Stimulated activated naive CD4-positive, alpha-beta T cell treated with Interleukin-2 at 50 U/mL for 16 hours (primary cell): Measurements from ENCODE around the gene ATAD1.
"Not testable (repeated sequence)": the region's sequence is repeated elsewhere in the genome, so short reads cannot be mapped to it uniquely, and the experiment has no call there.

ENCODE experiments used
- DNase-seq: peaks from one replicate; lab custom pipeline; 2025; lab: John Stamatoyannopoulos, UW

The ATAD1 gene

DNA sequence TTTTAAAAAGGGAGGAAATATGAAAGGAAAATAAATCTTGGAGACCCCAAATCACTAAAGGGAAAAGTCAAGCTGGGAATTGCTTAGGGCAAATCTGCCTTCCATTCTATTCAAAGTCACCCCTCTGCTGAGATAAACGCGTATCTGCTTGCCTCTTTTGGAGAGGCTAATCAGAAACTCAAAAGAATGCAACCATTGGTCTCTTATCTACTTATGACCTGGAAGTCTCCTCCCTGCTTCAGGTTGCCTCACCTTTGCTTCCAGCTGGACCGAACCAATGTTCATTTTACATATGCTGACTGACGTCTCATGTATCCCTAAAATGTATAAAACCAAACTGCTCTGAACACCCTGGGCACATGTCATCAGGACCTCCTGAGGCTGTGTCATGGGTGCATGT is 14.7 kb downstream of the ATAD1 start:
- DNase-seq = no peak

DNA sequence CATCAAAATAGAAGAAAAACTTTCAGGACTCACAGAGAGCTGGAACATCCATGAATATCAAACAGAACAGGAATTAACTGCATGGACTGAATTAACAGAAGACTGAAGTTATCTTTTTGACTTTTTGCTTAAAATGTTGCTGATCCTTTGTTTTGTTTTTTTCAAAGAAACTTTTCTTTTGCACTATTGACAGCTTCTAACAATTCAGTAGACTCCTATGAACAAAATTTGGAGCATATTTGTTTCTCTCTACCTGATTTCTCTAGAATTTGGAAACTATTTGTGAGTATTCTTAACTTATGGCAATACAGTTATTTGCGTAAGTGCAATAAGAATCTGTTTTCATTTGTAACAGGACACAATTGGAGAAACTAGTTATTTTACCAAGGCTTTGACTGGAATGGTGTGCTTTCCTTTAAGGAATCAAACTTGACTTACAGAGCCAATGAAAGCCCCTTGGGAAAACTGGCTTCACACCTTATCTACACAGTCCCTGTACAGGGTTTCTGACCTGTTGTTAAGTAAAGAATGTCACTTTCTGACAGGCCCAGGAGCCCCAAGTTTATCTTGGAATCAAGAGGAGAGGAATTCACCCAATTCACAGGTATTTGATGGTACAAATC is 16.1 kb downstream of the ATAD1 start:
- not testable (repeated sequence) for DNase-seq

DNA sequence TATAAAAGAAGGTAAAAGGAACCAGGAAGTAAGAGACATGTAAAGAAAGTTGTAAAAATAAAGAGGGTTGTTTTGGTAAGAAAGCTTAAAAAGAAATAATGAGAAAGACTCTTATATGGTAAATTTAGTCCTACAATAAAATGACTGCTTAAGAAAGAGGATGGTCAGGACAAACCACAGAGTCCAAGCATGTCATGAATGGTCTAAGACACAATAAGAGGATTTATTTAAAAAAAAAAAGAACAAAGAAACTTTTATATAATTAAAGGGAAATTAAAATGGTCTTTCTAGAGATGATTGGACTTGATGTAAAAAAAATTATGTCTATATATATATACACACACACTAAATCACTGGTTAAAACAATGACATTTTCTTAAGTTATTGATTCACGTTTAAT is 18.2 kb downstream of the ATAD1 start:
- no peak for DNase-seq

DNA sequence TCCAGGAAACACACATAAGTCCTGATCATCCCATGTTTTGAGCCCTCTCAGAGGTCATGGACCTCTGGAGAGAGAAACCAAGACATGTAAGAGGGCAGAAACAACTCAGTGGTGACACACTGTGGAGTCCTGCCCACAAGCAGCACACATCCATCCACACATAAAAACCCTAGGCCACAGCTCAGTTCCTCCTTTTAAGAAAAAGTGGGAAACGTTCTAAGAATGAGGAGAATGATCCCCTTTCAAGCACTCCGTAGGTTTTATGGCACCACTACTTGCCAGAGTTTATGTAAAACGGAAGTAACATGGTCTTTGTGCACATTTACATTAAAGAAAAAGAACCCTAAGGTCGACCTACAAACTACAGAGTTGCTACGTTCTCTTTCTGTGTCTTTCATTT is 19.9 kb downstream of the ATAD1 start:
- DNase-seq = no peak

DNA sequence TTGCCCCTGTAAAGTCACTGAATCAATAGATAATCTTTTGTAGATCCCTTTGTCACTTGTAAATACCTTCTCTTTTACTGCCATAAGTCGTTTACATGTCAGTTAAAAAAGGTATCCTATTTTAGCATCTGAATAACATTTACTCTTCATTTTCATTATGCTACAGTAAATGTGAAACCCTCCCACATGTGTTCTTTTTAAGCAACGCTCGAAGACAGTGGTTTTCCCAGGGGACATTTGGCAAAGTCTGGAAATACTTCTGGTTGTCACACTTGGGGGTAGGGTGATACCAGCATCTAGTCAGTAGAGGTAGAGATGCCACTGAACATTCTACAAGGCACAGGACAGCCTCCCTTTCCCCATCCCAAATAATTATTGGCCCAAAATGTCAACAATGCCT is 23.7 kb downstream of the ATAD1 start:
- no peak for DNase-seq

DNA sequence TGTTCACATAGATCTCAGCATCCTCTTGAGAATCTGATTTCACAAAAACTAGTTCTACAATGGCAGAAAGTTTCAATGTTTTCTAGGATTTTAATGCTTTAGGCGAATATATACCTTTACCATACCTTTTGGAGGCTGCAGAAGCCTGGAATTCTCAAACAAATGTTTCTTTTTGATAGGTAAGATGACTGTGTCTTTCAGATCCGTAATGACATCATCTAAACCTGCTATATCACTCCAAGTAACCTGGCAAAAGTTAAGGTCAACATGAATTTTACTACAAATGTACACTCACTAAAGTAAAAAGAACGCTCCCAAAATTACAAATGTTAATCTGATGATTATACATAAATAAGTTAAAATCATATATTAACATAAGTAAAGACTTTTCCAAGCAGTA is 27.8 kb downstream of the ATAD1 start:
- no peak for DNase-seq

DNA sequence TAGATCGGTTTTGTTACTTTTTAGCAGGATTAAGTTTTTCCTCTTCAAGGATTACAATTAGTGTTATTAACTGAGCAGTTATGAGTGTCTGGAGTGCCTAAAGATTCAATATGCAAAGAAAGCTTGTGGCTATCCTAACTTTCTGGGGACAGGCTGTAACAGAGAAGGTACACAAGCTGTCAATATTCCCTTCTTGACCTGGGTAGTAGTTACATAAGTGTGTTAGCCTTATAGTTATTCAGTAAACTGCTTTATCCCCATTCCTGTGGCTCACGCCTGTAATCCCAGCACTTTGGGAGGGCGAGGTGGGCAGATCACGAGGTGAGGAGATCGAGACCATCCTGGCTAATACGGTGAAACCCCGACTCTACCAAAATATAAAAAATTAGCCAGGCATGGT is 31.6 kb downstream of the ATAD1 start:
- no peak for DNase-seq

DNA sequence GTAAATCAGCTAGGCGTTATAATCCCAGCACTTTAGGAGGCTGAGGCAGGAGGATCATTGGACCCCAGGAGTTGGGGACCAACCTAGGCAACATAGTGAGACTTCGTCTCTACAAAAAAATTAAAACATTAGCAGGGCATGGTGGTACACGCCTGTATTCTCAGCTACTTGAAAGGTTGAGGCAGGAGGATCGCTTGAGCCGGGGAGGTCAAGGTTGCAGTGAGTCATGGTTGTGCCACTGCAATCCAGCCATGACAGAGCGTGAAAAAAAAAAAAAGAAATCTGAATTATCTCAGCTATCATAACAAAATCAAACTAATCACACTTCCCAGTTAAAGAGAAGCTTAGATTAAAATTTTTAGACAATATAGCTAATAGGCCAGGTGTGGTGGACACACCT is 35.3 kb downstream of the ATAD1 start:
- no peak for DNase-seq

DNA sequence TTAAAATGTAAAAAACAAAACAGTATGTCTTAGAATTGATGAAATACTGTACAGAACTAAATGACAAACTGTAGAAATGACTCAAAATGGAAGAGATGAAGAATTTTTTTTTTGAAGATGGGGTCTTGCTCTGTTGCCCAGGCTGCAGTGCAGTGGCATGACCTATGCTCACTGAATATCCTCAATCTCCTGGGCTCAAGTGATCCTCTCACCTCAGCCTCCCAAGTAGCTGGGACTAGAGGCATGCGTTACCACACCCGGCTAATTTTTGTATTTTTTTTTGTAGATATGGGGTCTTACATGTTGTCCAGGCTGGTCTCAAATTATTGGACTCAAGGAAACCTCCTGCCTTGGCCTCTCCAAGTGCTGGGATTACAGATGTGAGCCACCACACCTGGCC is 36.5 kb downstream of the ATAD1 start:
- DNase-seq = no peak

DNA sequence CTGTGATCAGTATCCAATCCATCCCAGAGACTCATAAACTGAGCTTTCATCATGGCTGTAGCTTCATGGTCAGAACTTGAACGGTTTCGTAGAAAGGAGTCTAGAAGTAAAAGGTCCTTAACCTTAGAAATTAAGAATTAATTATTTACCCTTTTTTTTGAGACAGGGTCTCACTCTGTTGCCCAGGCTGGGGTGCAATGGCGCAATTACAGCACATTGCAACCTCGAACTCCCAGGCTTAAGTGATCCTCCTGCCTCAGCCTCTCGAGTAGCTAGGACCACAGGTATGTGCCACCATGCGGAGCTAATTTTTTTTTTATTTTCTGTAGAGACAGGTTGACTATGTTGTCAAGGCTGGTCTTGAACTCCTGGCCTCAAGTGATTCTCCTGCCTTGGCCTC is 41.7 kb downstream of the ATAD1 start:
- no peak for DNase-seq

DNA sequence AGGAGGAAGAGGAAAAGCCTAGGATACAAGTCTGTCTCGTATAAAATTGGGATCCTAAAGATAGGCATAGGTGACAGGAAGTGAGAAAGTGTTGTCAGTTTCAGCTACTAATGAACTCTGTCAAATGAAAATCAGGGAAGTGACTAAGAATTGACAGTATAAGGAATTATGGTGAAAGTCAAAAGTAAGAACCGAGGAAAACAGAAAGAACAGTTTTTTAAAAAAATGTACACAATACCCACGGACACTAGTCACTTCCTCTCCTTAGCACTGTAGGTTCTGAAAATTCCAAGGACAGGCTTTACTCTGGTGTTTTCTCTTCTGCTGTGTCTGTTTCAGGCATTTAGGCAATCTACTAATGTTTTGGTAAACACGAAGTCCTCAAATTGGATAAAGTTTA is 42.3 kb downstream of the ATAD1 start:
- no peak for DNase-seq

DNA sequence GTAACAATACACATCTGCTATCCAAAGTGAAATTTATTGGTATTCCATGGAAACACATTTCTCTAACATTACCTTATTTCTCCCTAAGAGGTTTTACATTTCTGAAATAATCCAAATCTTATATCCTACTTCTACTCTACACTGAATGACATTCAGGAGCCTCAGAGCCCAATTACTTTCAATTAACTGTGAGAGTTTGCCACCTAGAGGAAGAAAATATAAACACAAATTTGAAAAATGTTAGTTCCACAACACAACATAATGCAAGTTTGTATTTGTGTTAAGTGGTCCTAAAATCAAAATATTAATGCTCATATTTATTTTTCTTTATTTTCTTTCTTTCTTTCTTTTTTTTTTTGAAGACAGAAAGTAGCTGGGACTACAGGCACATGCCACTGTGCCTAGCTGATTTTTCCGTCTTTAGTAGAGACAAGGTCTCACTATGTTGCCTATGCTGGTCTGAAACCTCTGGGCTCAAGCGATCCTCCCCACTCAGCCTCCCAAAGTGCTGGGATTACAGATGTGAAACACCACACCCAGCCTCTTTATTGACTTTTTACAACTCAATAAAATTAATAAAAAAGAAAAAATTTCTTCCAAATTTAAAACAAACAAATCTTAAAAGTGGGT is 46.0 kb downstream of the ATAD1 start:
- no peak for DNase-seq

DNA sequence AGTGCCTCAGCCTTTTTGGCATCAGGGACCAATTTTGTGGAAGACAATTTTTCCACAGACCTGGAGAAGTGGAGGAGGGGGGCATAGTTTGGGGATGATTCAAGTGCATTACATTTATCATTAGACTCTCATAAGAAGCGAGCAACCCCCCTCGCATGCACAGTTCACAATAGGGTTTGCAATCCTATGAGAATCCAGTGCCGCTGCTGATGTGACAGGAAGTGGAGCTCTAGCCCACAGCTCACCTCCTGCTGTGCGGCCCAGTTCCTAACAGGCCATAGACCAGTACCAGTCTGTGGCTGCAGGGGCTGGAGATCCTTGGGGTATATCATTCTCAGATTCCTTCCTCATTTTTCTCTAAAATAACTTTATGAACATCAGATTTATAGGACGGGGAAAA is 50.8 kb downstream of the ATAD1 start:
- DNase-seq = no peak

DNA sequence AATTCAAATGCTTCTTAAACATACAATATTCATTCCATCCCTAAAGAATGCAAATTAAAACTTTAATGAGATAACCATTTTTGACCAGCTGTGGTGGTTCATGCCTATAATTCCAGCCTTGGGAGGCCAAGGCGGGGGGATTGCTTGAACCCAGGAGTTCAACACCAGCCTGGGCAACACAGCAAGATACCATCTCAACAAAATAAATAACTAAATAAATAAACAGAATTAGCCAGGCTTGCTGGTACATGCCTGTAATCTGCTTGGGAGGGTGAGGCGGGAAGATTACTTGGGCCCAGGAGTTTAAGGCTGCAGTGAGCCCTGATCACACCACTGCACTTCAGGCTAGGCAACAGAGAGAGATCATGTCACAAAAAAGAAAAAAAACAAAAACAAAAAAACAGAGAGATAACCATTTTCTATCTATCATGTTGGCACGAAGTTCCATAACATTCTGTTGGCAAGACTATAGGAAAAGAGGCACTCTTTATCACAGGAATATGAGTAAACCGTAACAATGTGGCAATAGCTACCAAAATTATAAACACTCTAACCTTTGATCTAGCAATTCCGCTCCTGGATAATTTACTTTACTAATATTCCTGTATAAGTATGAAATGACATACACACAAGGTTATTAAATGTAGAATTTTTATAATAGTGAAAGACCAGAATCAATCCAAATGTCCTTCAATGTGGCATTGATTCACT is 52.2 kb downstream of the ATAD1 start:
- no peak for DNase-seq

DNA sequence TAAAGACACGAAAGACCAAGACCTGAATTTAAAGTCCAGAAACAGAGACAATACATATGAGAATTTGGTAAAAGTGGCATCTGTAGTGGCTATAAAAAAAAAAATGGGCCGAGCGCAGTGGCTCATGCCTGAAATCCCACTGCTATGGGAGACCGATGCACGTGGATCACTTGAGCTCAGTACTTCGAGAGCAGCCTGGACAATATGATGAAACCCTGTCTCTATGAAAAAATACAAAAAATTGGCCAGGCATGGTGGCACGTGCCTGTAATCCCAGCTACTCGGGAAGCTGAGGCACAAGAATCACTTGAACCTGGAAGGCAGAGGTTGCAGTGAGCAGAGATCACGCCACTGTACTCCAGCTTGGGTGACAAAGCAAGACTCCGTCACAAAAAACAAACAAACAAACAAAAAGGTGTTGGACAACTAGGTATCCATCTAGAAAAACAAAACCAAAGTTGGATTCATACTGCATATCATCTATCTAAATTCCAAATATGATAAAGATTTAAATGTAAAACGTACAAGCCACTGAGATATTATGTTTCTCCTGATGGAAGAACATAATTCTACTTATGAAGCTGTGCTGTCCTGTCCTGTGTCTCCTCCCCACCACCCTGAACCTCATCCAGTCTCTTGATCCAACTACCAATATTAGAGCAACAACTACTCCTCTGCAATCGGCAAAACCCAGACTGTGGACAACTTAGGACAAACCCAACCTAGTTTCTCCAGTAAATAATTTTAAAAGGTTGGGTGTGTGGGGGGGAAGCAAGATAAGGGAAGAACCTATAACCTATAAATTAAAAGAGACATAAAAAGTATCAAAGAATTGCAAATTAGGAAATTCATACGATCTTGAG is 53.7 kb downstream of the ATAD1 start:
- DNase-seq = no peak

DNA sequence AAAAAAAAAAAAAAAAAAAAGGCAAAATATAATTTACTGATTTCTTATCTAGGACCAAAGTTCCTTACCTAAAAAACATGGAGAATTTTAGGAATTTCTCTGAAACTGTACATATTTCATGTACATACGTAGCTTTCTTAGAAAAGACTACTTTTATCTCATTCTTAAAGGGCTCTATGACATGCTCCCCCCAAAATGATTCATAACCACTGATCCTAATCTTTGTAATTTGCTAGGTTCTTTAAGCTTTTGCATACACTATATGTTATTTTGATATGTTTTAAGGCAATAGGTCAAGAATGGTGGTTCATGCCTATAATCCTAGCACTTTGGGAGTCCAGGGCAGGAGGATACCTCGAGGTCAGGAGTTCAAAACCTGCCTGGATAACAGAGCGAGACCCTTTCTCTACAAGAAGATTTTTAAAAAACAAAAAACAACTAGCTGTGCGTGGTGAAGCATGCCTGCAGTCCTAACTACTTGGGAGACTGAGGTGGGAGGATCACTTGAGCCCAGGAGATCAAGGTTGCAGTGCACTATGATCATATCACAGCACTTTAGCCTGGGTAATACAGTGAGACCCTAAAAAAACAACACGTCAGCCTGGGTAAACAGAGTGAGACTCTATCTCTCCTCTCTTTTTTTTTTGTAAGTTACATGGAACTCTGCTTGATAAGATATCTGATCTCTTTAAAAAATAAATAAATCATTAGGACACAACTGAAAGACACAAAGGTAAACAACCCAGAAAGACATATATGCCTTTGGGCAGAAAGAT is 54.8 kb downstream of the ATAD1 start:
- no peak for DNase-seq

DNA sequence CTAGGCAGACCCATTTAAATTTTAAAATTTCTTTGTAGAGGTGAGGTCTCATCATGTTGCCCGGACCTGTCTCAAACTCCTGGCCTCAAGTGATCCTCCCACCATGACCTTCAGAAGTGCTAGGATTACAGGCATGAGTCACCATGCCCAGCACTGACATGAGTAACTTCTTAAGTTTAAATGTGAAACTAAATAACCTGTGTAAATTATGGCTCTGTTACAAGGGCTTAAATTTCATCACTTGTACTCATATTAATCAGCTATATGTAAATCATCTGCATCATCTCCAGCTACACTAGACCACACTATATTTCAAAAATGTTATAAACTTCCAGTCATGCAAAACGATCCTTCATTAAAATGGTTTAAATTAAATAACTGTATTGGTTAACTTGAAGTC is 56.1 kb downstream of the ATAD1 start:
- peak; percentile 44 for DNase-seq

DNA sequence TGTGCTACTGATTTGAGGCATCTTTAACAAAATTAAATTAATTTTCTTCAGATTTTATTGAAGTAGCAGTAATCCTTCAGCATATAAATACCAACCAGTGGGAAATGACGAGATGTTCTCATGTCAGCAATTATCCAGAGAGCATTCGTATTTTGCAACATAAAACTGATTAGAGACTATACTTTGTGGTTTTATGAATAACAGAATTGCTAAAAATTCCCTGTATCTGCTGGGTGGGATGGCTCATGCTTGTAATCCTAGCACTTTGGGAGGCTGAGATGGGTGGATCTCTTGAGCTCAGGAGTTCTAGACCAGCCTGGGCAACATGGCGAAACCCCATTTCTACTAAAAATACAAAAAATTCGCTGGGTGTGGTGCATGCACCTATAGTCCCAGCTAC is 56.9 kb downstream of the ATAD1 start:
- DNase-seq = no peak

DNA sequence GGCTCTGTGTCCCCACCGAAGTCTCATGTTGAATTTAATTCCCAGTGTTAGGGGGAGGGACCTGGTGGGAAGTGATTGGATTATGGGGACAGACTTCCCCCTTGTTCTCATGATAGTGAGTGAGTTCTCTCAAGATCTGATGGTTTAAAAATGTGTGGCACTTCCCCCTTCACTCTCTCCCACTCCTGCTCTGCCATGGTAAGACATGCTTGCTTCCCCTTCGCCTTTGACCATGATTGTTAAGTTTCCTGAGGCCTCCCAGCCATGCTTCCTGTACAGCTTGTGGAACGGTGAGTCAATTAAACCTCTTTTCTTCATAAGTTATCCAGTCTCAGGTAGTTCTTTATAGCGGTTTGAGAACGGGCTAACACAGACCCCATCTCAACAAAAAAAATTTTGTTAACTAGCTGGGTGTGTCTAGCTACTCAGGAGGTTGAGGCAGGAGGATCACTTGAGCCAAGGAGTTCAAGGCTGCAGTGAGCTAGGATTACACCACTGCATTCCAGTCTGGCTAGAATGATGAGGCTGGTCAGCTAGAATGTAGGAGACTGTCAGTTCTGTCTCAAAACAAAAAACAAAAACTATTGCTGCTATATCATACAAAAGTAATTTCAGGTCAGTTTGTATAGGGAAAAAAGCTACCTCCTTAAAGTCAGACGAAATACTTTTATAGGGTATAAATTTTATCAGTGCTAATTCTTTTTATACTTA is 57.7 kb downstream of the ATAD1 start:
- DNase-seq = no peak

DNA sequence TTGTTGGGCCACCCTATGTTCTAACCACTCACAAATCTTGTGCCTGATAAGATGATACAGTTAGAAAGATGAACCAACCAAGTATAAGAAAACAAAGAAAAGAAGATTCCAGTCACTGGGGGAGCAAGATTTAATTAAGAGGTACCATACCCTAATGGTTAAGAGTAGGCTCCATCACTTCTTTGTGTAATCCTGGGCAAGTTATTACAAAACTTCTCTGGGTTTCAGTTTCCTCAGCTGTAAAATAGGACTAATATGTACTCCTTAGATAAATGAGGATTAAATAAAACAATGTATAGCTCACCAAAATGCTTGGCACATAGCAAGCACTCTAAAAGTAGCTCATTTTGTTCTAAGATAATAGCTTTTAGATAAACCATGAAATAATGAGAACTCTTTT is 58.5 kb downstream of the ATAD1 start:
- DNase-seq = no peak

DNA sequence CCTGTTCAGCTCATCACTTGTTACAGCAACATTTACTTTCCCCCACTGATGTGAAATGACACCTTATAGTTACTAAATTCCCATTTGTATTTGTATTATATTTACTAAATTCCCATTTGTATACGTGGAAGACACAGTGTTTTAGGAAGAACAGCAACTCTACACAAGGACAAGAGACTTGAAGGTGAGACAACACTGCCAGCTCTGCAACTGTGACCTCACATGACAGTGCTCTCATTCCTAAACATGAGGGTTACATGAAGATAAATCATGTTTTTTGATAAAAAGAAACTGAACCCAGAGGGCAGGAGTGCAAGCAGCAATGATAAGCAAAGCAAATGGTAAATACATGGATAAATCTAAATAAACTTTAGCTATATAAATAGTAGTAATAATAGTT is 60.3 kb downstream of the ATAD1 start:
- DNase-seq = no peak
